WERI-Rb-1 (cell line): Measurements from ENCODE around the gene TBXAS1.

ENCODE experiments used
- DNase-seq: peaks from one replicate; pipeline ENCODE4 v3.0.0-alpha.2; 2020
- H3K27ac ChIP-seq: fragments of 250-450 bp; sonication (Bioruptor Pico); 2 replicates; pipeline ENCODE4 v1.5.1; 2020; ENCODE audit warnings: mild to moderate bottlenecking, moderate library complexity
- H3K27me3 ChIP-seq: fragments of 250-450 bp; sonication (Bioruptor Pico); 2 replicates; pipeline ENCODE4 v1.5.1; 2021; ENCODE audit warnings: mild to moderate bottlenecking, low read depth, moderate library complexity; ENCODE audit not compliant: insufficient read depth, severe bottlenecking
- H3K36me3 ChIP-seq: fragments of 250-450 bp; sonication (Bioruptor Pico); 2 replicates; pipeline ENCODE4 v1.5.1; 2020; ENCODE audit warnings: mild to moderate bottlenecking, moderate library complexity
- H3K4me3 ChIP-seq: 2 replicates; pipeline ENCODE4 v1.5.1; 2011; ENCODE audit warnings: low read depth, mild to moderate bottlenecking, control low read depth, low read length
- H3K9me3 ChIP-seq: fragments of 250-450 bp; sonication (Bioruptor Pico); 2 replicates; pipeline ENCODE4 v1.5.1; 2021; ENCODE audit warnings: mild to moderate bottlenecking, moderate library complexity; ENCODE audit not compliant: severe bottlenecking
- TF ChIP-seq, protein P1 (sequence below): IDR thresholded peaks from 2 replicates; pipeline ENCODE4 v1.5.1; 2011; ENCODE audit warnings: low read depth, mild to moderate bottlenecking, control low read depth, inconsistent platforms, low read length

The TBXAS1 gene

DNA sequence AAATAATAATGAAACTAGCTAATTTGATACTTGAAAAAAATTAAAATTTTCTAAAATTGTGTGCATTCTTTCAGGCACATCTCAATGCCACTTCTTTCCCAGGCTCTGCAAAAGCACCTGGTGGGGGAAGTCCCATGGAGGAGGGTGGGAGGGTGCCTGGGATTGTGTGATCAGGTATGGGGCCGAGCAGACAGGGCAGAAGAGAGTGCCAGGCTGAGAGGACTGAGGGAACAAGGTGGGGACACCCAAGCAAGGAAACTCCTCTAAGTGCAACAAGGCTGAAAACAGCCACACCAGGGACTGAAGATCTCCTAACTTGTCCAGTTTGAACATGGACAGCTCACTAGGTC lies 219.9 kb downstream of the TBXAS1 start:
- TF ChIP-seq, protein P1, sequence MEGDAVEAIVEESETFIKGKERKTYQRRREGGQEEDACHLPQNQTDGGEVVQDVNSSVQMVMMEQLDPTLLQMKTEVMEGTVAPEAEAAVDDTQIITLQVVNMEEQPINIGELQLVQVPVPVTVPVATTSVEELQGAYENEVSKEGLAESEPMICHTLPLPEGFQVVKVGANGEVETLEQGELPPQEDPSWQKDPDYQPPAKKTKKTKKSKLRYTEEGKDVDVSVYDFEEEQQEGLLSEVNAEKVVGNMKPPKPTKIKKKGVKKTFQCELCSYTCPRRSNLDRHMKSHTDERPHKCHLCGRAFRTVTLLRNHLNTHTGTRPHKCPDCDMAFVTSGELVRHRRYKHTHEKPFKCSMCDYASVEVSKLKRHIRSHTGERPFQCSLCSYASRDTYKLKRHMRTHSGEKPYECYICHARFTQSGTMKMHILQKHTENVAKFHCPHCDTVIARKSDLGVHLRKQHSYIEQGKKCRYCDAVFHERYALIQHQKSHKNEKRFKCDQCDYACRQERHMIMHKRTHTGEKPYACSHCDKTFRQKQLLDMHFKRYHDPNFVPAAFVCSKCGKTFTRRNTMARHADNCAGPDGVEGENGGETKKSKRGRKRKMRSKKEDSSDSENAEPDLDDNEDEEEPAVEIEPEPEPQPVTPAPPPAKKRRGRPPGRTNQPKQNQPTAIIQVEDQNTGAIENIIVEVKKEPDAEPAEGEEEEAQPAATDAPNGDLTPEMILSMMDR = no peak
- no peaks in the 10 kb centered on the region for H3K36me3 ChIP-seq
- no peaks in the 10 kb centered on the region for H3K9me3 ChIP-seq
- DNase-seq = no peak
- no peak overlapping the region for H3K27ac ChIP-seq
- no peaks in the 10 kb centered on the region for H3K27me3 ChIP-seq
- H3K4me3 ChIP-seq = no peak overlapping the region

DNA sequence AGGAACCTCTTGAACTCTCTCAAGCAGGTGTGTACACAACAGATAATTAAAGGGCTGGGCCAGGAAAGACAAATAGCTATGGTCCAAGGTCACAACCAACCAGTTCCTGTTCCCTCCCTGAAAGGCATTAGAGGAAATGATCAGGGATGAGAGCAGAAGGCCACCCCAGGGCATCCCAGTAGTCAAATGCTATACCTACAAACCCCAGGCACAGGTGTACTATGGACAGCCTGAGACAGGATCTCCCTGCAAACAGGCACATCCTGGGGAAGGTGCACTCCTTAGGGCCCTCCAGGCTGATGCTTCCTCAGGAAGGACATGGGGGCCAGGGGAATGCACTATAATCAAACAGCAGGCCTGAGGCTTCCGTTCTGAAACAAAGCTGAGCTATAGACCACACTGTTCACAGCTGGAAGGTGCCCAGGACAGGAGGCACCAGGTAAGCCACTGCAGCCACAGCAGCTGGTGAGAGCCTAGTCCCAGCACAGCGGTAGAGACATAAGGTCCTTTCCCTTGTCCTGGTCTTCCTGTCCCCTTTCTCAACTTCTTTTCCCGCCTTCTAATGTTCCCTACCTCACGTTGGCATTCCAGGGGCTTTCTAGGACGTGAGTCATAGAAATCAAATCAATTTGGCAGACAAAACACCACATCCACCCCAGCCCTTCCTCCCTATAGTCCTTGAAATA lies 220.4 kb downstream of the TBXAS1 start:
- DNase-seq = no peak
- Histone ChIP-seq H3K27me3 (no peaks in the 10 kb centered on the region), H3K36me3 (no peaks in the 10 kb centered on the region), H3K27ac (no peak overlapping the region), H3K9me3 (no peaks in the 10 kb centered on the region), H3K4me3 (no peak overlapping the region)
- TF ChIP-seq, protein P1 = no peak

DNA sequence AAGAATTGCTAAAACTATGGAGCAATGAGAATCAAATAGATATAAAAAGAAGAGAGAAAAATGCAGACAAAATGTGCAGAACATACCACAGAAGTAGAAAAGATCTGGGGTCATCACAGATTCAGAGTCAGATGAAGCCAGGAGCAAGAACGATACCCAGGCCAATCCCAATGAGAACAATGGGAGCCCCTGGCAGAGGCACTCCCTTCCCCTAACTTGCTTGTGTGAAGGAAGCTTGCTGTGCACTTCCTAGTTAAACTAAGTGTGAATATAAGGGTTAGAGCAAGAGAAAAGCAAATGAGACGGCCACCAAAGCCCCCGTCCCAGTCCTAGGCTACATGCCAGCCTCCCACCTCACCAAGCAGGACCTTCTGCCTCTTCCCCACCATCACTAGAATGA lies 221.0 kb downstream of the TBXAS1 start:
- DNase-seq = no peak
- TF ChIP-seq, protein P1 = no peak
- Histone ChIP-seq H3K27me3 (no peaks in the 10 kb centered on the region), H3K27ac (no peak overlapping the region), H3K4me3 (no peak overlapping the region), H3K9me3 (no peaks in the 10 kb centered on the region), H3K36me3 (no peaks in the 10 kb centered on the region)

DNA sequence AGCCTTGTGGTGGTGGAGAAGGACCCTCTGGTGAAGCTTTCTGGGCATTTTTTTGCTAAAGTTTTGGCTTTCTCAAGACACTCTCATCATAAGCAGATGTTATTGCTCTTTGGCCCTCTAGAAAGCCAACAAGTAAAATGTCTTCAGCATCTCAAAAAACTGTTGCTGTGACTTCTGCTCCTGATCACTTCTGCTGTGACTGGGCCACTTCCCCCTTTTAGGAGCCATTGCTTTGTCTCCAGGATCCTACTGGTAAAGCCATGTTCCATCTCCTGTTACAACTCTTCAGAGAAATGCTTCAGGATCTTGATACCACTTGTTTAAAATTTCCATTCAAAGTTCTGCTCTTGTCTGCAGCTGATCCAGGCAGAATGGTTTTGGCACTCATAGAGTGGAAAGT lies 222.8 kb downstream of the TBXAS1 start:
- Histone ChIP-seq H3K36me3 (no peaks in the 10 kb centered on the region), H3K27me3 (no peaks in the 10 kb centered on the region), H3K27ac (no peak overlapping the region), H3K9me3 (no peaks in the 10 kb centered on the region), H3K4me3 (no peak overlapping the region)
- TF ChIP-seq, protein P1 = no peak
- DNase-seq = no peak

DNA sequence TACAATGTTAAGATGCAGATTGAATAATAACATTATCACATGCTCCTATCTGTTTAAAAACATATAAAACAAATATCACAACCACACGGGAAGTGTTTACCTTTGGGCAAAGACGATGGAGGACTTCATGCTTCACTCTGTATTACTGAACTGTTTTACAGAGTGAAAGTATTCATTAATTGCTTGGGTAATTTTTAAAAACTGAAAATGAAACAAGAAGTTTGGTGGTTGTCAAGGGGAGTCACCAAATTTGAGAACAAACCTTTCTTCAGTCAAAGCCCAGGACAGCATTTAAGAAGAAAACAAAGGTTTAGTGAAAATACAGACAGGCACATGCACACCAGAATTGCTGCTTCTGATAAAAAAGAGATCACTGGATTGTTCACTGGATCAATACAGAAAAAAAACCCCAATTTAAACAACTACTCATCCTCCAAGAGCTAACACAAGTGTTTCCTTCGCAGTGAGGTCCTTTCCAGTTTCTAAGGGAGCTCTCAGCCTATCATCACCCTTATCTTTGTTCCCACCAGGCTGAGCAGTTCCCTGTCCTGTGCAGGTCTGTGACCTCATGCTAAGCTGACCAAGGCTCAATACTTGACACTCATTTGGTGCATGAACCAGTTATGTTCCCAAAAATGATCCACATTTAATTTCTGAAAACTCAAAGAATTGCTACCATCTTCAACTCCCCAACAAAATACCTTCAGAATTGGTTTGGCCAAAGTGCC lies 224.9 kb downstream of the TBXAS1 start:
- TF ChIP-seq, protein P1 = no peak
- Histone ChIP-seq H3K27ac (no peak overlapping the region), H3K9me3 (no peaks in the 10 kb centered on the region), H3K4me3 (no peak overlapping the region), H3K36me3 (no peaks in the 10 kb centered on the region), H3K27me3 (no peaks in the 10 kb centered on the region)
- no peak for DNase-seq
